GM12875 (cell line): Measurements from ENCODE around the gene R3HDM1.
"Not testable (repeated sequence)": the region's sequence is repeated elsewhere in the genome, so short reads cannot be mapped to it uniquely, and the experiment has no call there.

ENCODE experiments used
- H3K4me3 ChIP-seq: one replicate; pipeline ENCODE4 v1.5.1; 2011; ENCODE audit warnings: low read depth, low read length, control low read depth
- TF ChIP-seq, protein P1 (sequence below): IDR thresholded peaks from 2 replicates; pipeline ENCODE4 v1.5.1; 2011; ENCODE audit warnings: low read depth, mild to moderate bottlenecking, control low read depth, inconsistent platforms, low read length, moderate library complexity, borderline replicate concordance; ENCODE audit not compliant: insufficient read depth

The R3HDM1 gene

DNA sequence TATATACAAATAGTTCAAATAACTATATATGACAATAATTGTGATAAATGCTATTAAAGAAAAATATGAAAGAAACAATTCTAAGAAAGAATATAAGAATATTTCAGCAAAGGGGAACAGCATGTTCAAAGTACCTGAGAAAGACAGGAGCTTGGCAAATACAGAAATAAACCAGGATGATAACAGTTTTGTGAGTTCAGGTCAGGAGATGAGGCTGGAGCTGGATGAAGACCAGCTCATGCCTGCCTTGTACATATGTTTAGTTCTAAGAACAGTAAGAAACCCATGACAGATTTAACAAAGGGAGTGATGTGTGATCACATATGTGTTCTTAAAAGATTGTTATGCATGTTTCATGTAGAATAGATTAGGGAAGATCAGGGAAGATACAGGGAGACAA lies 98.2 kb downstream of the R3HDM1 start:
- H3K4me3 ChIP-seq, result no peak overlapping the region
- TF ChIP-seq, protein P1, sequence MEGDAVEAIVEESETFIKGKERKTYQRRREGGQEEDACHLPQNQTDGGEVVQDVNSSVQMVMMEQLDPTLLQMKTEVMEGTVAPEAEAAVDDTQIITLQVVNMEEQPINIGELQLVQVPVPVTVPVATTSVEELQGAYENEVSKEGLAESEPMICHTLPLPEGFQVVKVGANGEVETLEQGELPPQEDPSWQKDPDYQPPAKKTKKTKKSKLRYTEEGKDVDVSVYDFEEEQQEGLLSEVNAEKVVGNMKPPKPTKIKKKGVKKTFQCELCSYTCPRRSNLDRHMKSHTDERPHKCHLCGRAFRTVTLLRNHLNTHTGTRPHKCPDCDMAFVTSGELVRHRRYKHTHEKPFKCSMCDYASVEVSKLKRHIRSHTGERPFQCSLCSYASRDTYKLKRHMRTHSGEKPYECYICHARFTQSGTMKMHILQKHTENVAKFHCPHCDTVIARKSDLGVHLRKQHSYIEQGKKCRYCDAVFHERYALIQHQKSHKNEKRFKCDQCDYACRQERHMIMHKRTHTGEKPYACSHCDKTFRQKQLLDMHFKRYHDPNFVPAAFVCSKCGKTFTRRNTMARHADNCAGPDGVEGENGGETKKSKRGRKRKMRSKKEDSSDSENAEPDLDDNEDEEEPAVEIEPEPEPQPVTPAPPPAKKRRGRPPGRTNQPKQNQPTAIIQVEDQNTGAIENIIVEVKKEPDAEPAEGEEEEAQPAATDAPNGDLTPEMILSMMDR, result no peak

DNA sequence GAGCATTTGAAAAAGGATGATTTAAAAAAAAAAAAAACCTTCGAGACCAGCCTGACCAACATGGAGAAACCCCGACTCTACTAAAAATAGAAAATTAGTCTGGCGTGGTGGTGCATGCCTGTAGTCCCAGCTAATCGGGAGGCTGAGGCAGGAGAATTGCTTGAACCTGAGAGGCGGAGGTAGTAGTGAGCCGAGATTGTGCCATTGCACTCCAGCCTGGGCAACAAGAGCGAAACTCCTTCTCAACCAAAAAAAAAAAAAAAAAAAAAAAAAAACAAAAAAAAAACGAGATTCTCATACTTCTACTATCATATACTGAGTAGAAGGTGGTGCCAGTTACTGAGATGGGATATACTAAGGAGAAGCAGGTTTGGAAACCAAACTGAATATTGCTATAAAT lies 98.8 kb downstream of the R3HDM1 start:
- H3K4me3 ChIP-seq, result not testable (repeated sequence)

DNA sequence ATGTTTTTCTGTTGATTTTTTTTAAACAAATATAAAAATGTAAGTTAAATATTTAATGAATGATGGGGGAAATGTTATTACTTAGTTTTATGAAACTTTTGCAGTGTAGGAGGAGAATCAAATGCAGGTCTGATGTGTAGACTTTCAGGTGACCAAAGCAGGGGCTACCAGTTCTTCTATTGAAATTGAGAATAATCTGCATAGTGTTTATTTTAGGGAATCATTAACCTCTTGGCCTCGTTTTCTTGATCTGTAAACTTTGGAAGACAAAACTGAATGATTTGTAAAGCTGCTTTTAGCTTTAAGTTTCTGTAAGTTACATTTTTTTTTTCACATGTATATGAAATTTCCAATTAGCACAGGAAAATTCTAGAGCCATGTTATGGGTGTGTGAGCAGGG lies 99.2 kb downstream of the R3HDM1 start:
- TF ChIP-seq, protein P1, result no peak
- no peak overlapping the region for H3K4me3 ChIP-seq

DNA sequence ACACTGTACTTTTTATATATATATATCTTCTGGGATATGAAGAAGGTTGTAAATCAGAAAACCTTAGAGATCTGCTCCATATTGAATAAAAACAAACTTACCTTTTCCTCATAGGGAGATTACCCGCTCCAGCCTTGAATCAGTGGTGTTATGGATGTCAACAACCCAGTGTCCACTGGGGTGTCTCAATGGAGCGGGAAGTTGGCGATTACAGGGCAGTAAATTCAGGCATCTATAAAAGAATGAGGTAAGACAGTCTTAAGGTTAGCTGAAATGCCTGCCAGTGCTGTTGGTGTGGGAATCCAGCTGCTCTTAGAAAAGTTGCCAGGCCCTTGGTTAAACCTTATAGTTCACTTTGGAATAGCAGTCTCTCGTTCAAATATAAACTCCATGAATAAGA lies 102.3 kb downstream of the R3HDM1 start:
- H3K4me3 ChIP-seq, result no peak overlapping the region
- TF ChIP-seq, protein P1, result no peak

DNA sequence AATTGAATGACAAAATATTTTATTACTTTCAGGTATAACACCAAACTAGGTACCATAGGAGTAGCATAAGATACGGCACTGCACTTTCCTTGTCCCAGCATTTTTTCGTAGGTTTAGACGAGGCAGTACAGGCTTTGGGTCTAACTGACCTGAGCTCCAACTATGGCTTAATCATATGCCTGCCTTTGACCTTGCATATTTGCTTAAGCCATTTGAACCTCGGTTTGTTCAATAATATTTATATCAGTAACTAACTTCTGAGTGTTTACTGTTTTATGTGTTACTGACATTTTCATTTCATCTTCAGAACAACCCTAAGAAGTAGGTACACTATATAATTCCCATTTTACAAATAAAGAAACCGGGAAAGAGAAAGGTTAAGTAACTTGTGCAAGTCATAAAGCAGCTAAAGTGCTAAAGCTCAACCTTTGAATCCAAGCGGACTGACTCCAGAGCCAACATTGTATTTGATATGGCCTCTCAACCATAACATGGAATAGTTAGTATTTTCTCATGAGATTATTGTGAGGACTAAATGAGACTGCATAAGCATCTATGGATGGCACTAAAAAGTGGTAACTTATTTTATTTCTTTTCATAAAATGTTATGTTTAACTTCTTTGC lies 104.0 kb downstream of the R3HDM1 start:
- TF ChIP-seq, protein P1, result no peak
- H3K4me3 ChIP-seq, result no peak overlapping the region

DNA sequence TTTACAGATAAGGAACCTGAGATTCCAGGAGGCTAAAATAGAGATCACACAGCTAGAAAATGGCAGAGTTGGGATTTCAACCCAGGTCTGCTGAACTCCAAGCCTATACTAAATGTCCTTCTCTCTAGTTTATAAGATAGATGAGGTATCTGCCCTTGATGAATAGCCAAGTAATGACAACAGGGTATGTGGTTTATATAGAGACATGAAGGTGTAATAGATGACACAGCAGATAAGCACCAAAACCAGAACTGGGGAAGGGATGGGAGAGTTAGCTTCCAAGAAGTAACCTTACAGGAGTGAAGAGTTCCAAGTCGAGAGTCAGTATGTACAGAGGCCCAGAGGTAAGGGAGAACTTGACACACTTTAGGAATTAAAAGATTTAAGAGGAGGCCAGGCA lies 105.7 kb downstream of the R3HDM1 start:
- TF ChIP-seq, protein P1, result no peak
- H3K4me3 ChIP-seq, result no peak overlapping the region

DNA sequence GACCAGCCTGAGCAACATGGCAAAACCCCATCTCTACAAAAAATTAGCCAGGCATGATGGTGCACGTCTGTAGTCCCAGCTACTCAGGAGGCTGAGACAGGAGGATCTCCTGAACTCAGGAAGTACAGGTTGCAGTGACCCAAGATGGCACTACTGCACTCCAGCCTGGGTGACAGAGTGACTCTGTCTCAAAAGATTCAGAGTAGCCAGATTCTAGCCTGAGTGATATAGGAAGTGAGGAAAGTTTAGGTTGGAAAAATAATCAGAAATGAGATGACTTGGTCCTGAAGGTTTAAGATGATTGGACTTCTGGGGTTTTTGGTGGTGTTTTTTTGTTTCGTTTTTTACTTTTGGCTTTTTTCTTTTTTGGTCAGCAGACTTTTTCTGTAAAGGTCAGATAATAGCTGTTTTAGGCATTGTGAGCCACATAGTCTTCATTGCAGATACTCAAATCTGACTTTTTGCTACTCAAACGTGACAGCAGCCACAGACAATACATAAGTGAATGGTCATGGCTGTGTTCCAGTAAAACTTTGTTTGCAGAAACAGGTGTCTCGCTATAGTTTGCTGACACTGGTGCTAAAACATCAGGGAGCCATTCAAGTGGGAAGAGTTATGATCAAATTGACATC lies 106.3 kb downstream of the R3HDM1 start:
- TF ChIP-seq, protein P1, result no peak
- H3K4me3 ChIP-seq, result no peak overlapping the region
